Testis (tissue), 3 donors: ENCODE results near the gene MRPL37. TPM values are rescaled to one million over a fixed set of nuclear protein-coding genes. Genes with fewer than 3 reads are reported as not detected.

Source experiments
- DNase-seq: peaks from one replicate; pipeline ENCODE4 v3.0.0-alpha.2; 2019
- H3K27ac ChIP-seq, 2 donors: fragments of 200-600 bp; sonication (generic); one replicate each; pipeline ENCODE4 v1.5.1; 2019
- H3K27me3 ChIP-seq: fragments of 200-600 bp; sonication (generic); one replicate; pipeline ENCODE4 v1.5.1; 2019
- H3K36me3 ChIP-seq: fragments of 200-600 bp; sonication (generic); one replicate; pipeline ENCODE4 v1.5.1; 2017; ENCODE audit warnings: low read depth; ENCODE audit errors: missing control alignments
- H3K4me1 ChIP-seq: fragments of 200-600 bp; sonication (generic); one replicate; pipeline ENCODE4 v1.5.1; 2019
- H3K4me3 ChIP-seq, 2 donors: fragments of 200-600 bp; sonication (generic); one replicate each; pipeline ENCODE4 v1.5.1; 2017 to 2019
- H3K9me3 ChIP-seq: fragments of 200-600 bp; sonication (generic); one replicate; pipeline ENCODE4 v1.5.1; 2017
- CTCF ChIP-seq, 3 experiments: fragments of 450-650 bp in 2 of 3; fragments of 200-600 bp in 1 of 3; sonication (generic) in 1 of 3; IDR thresholded peaks; one replicate each; pipeline ENCODE4 v1.5.1; 2016 to 2019; ENCODE audit warnings: antibody characterized with exemption in 3 of 3, mild to moderate bottlenecking in 2 of 3, moderate library complexity in 1 of 3
- POLR2A ChIP-seq: fragments of 450-650 bp; IDR thresholded peaks from one replicate; pipeline ENCODE4 v1.6.1; 2017; ENCODE audit warnings: antibody characterized with exemption, mild to moderate bottlenecking, moderate library complexity
- WGBS, 2 donors: methylation state at CpG; one replicate each; pipeline ENCODE4 v1.1.5; 2018; 5-methylcytosine and 5-hydroxymethylcytosine counted together
- intact Hi-C: fragments of 100-400 bp; cut with DNase I; formaldehyde crosslinking; loops from one replicate; pipeline ENCODE4 v1.15.1; 2023; ENCODE audit warnings: low total_unique reads
- polyA plus RNA-seq: library from polyadenylated mRNA; stranded (reverse); fragments of 350-450 nt; fragmentation: Illumina TruSeq; extraction: RNeasy Lipid Tissue Mini Kit (QIAGEN cat#74804); gene quantifications from one replicate; pipeline ENCODE4 v1.2.3, GENCODE V29; 2014; ENCODE audit warnings: low read depth, low replicate concordance; ENCODE audit not compliant: insufficient read depth
- total RNA-seq, 2 donors: library from RNA; depleted of rRNA; stranded (reverse); fragments of >200 nt; gene quantifications; one replicate each; pipeline ENCODE4 v1.2.3, GENCODE V29; 2016

MRPL37 gene
- total and polyA plus RNA-seq, 3 donors from 2014 or later, result 74.2 to 91.4 (median 89.1) TPM

- no peak for TF ChIP-seq POLR2A
- no peak for TF ChIP-seq CTCF (IDR thresholded peaks at IDR 0.05)
- Histone ChIP-seq H3K36me3 (no peaks in the 10 kb centered on the region), H3K9me3 (no peaks in the 10 kb centered on the region), H3K27me3 (no peaks in the 10 kb centered on the region), H3K27ac (no peak overlapping the region), H3K4me1 (peaks cover 5% of the 10 kb centered on the region), H3K4me3 (no peak overlapping the region)
- WGBS, 2 donors, result 81 to 88% methylated on average over 5 of the region's 5 CpGs
- DNase-seq, result no peak
- intact Hi-C loops, result no loop called here
Observed at GRCh38 chr1:54239035-54239383, 39.0 kb downstream of the MRPL37 start.

- H3K9me3 ChIP-seq, result no peaks in the 10 kb centered on the region
- TF ChIP-seq CTCF (IDR thresholded peaks at IDR 0.05) (no peak), POLR2A (no peak)
- intact Hi-C loops, result no loop called here
- no peaks in the 10 kb centered on the region for H3K27me3 ChIP-seq
- DNase-seq, result no peak
- no peaks in the 10 kb centered on the region for H3K36me3 ChIP-seq
- no peak overlapping the region for H3K4me3 ChIP-seq
- no peak overlapping the region for H3K27ac ChIP-seq
- H3K4me1 ChIP-seq, result peaks cover 5% of the 10 kb centered on the region
- 64 to 76% methylated on average over 7 to 10 of the region's 10 CpGs for WGBS, 2 donors
Observed at GRCh38 chr1:54239631-54240031, 39.7 kb downstream of the MRPL37 start.

- no peaks in the 10 kb centered on the region for H3K9me3 ChIP-seq
- 95 to 100% methylated on average over 10 to 12 of the region's 12 CpGs for WGBS, 2 donors
- no peaks in the 10 kb centered on the region for H3K36me3 ChIP-seq
- no peaks in the 10 kb centered on the region for H3K27me3 ChIP-seq
- no peak overlapping the region for H3K4me3 ChIP-seq
- intact Hi-C loops, result no loop called here
- no peak for TF ChIP-seq CTCF (IDR thresholded peaks at IDR 0.05)
- TF ChIP-seq POLR2A, result no peak
- no peak for DNase-seq
- peaks cover 8% of the 10 kb centered on the region for H3K4me1 ChIP-seq
- no peak overlapping the region for H3K27ac ChIP-seq
Observed at GRCh38 chr1:54240741-54241335, 40.9 kb downstream of the MRPL37 start.

- intact Hi-C loops, result no loop called here
- no peak overlapping the region for H3K27ac ChIP-seq
- no peak overlapping the region for H3K4me3 ChIP-seq
- no peaks in the 10 kb centered on the region for H3K9me3 ChIP-seq
- H3K36me3 ChIP-seq, result no peaks in the 10 kb centered on the region
- no peak for TF ChIP-seq POLR2A
- no peak for TF ChIP-seq CTCF (IDR thresholded peaks at IDR 0.05)
- DNase-seq, result no peak
- 52 to 54% methylated on average over 4 to 6 of the region's 6 CpGs for WGBS, 2 donors
- H3K4me1 ChIP-seq, result peaks cover 9% of the 10 kb centered on the region
- no peaks in the 10 kb centered on the region for H3K27me3 ChIP-seq
Observed at GRCh38 chr1:54241364-54241763, 41.4 kb downstream of the MRPL37 start.

- WGBS, 2 donors, result 94 to 95% methylated on average over 13 of the region's 13 CpGs
- DNase-seq, result no peak
- Histone ChIP-seq H3K27ac (no peak overlapping the region), H3K4me1 (peaks cover 11% of the 10 kb centered on the region), H3K9me3 (no peaks in the 10 kb centered on the region), H3K4me3 (no peak overlapping the region), H3K36me3 (no peaks in the 10 kb centered on the region), H3K27me3 (no peaks in the 10 kb centered on the region)
- intact Hi-C loops, result no loop called here
- TF ChIP-seq POLR2A, result no peak
- TF ChIP-seq CTCF (IDR thresholded peaks at IDR 0.05), result no peak
Observed at GRCh38 chr1:54243022-54243421, 43.1 kb downstream of the MRPL37 start.
